GM12878 (cell line): ENCODE data around the gene NINL.
"Not testable (repeated sequence)": the region's sequence is repeated elsewhere in the genome, so short reads cannot be mapped to it uniquely, and the experiment has no call there.

Experiments used
- ATF7 ChIP-seq: fragments of 450-650 bp; IDR thresholded peaks from 2 replicates; pipeline ENCODE4 v1.6.1; 2016; ENCODE audit warnings: low read depth, mild to moderate bottlenecking
- BRCA1 ChIP-seq: IDR thresholded peaks from 2 replicates; pipeline ENCODE4 v1.6.1; 2011; ENCODE audit warnings: low read depth, low read length, improper control_type of control experiment
- CHD2 ChIP-seq: IDR thresholded peaks from 2 replicates; pipeline ENCODE4 v1.6.1; 2011; ENCODE audit warnings: low read depth, low read length, improper control_type of control experiment, borderline replicate concordance
- TAF1 ChIP-seq: IDR thresholded peaks from 2 replicates; pipeline ENCODE4 v1.6.1; 2011; ENCODE audit warnings: mild to moderate bottlenecking, low read depth, low read length, borderline replicate concordance
- YY1 ChIP-seq: IDR thresholded peaks from 2 replicates; pipeline ENCODE4 v1.6.1; 2011; ENCODE audit warnings: low read depth, mild to moderate bottlenecking, low read length
- TF ChIP-seq, protein P1 (sequence below), 3 experiments: IDR thresholded peaks in 2 of 3; conservative IDR thresholded peaks in 1 of 3; 2 replicates each; pipeline ENCODE4 v1.5.1; 2011; ENCODE audit warnings: low read depth in 3 of 3, low read length in 3 of 3, mild to moderate bottlenecking in 3 of 3, control low read depth in 2 of 3, moderate library complexity in 2 of 3, inconsistent platforms in 1 of 3, mixed read lengths in 1 of 3; ENCODE audit not compliant: control insufficient read depth in 2 of 3, insufficient read depth in 1 of 3; ENCODE audit errors: extremely low read depth in 1 of 3

DNA sequence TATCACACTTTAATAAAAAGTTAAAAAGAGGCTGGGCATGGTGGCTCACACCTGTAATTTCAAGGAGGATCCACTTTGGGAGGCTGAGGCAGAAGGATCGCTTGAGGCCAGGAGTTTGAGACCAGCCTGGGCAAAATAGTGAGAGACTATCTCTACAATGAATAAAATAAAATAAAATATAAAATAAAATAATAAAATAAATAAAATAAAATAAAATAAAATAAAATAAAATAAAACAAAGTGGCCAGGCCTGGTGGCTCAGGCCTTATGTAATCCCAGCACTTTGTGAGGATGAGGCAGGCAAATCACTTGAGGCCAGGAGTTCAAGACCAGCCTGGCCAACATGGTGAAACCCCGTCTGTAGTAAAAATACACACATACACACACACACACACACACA lies 112.0 kb downstream of the NINL start:
- TF ChIP-seq TAF1, CHD2, BRCA1, ATF7, YY1: not testable (repeated sequence)
- TF ChIP-seq, protein P1, sequence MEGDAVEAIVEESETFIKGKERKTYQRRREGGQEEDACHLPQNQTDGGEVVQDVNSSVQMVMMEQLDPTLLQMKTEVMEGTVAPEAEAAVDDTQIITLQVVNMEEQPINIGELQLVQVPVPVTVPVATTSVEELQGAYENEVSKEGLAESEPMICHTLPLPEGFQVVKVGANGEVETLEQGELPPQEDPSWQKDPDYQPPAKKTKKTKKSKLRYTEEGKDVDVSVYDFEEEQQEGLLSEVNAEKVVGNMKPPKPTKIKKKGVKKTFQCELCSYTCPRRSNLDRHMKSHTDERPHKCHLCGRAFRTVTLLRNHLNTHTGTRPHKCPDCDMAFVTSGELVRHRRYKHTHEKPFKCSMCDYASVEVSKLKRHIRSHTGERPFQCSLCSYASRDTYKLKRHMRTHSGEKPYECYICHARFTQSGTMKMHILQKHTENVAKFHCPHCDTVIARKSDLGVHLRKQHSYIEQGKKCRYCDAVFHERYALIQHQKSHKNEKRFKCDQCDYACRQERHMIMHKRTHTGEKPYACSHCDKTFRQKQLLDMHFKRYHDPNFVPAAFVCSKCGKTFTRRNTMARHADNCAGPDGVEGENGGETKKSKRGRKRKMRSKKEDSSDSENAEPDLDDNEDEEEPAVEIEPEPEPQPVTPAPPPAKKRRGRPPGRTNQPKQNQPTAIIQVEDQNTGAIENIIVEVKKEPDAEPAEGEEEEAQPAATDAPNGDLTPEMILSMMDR (IDR thresholded peaks at IDR 0.05 in 2 of 3, conservative IDR thresholded peaks at IDR 0.05 in 1 of 3; ENCODE audit: control insufficient read depth in 2 of 3, extremely low read depth in 1 of 3, insufficient read depth in 1 of 3, low read depth in 3 of 3, low read length in 3 of 3), result not testable (repeated sequence)
